Measurements from ENCODE around the gene TLE7.

Gene TLE7

GRCh38 chr16:71426069-71426879 is 15.6 kb downstream of the TLE7 start (continued):
- TF ChIP-seq, protein P1, sequence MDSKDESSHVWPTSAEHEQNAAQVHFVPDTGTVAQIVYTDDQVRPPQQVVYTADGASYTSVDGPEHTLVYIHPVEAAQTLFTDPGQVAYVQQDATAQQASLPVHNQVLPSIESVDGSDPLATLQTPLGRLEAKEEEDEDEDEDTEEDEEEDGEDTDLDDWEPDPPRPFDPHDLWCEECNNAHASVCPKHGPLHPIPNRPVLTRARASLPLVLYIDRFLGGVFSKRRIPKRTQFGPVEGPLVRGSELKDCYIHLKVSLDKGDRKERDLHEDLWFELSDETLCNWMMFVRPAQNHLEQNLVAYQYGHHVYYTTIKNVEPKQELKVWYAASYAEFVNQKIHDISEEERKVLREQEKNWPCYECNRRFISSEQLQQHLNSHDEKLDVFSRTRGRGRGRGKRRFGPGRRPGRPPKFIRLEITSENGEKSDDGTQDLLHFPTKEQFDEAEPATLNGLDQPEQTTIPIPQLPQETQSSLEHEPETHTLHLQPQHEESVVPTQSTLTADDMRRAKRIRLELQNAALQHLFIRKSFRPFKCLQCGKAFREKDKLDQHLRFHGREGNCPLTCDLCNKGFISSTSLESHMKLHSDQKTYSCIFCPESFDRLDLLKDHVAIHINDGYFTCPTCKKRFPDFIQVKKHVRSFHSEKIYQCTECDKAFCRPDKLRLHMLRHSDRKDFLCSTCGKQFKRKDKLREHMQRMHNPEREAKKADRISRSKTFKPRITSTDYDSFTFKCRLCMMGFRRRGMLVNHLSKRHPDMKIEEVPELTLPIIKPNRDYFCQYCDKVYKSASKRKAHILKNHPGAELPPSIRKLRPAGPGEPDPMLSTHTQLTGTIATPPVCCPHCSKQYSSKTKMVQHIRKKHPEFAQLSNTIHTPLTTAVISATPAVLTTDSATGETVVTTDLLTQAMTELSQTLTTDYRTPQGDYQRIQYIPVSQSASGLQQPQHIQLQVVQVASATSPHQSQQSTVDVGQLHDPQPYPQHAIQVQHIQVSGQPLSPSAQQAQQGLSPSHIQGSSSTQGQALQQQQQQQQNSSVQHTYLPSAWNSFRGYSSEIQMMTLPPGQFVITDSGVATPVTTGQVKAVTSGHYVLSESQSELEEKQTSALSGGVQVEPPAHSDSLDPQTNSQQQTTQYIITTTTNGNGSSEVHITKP (tag by site-specific recombination; IDR thresholded peaks at IDR 0.05) = peak; percentile 98
- no peak for TF ChIP-seq ZNF830 (tag by site-specific recombination; IDR thresholded peaks at IDR 0.05; ENCODE audit: low read depth)
- TF ChIP-seq, protein P2, sequence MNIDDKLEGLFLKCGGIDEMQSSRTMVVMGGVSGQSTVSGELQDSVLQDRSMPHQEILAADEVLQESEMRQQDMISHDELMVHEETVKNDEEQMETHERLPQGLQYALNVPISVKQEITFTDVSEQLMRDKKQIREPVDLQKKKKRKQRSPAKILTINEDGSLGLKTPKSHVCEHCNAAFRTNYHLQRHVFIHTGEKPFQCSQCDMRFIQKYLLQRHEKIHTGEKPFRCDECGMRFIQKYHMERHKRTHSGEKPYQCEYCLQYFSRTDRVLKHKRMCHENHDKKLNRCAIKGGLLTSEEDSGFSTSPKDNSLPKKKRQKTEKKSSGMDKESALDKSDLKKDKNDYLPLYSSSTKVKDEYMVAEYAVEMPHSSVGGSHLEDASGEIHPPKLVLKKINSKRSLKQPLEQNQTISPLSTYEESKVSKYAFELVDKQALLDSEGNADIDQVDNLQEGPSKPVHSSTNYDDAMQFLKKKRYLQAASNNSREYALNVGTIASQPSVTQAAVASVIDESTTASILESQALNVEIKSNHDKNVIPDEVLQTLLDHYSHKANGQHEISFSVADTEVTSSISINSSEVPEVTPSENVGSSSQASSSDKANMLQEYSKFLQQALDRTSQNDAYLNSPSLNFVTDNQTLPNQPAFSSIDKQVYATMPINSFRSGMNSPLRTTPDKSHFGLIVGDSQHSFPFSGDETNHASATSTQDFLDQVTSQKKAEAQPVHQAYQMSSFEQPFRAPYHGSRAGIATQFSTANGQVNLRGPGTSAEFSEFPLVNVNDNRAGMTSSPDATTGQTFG (tag by site-specific recombination; IDR thresholded peaks at IDR 0.05; ENCODE audit: borderline replicate concordance) = peak; percentile 73; the same call in 1 of the 2 replicates
- peak; percentile 60 for TF ChIP-seq SP3 (tag by site-specific recombination; IDR thresholded peaks at IDR 0.05)
- TF ChIP-seq ZBTB48 (tag by site-specific recombination; IDR thresholded peaks at IDR 0.05) = peak; percentile 73
- no peak for TF ChIP-seq MYNN (tag by site-specific recombination; IDR thresholded peaks at IDR 0.05; ENCODE audit: borderline replicate concordance)
- no peak for TF ChIP-seq ZNF23 (tag by site-specific recombination; IDR thresholded peaks at IDR 0.05; ENCODE audit: borderline replicate concordance)
- no peak for TF ChIP-seq ZNF48 (tag by site-specific recombination; IDR thresholded peaks at IDR 0.05)
- TF ChIP-seq, protein P3, sequence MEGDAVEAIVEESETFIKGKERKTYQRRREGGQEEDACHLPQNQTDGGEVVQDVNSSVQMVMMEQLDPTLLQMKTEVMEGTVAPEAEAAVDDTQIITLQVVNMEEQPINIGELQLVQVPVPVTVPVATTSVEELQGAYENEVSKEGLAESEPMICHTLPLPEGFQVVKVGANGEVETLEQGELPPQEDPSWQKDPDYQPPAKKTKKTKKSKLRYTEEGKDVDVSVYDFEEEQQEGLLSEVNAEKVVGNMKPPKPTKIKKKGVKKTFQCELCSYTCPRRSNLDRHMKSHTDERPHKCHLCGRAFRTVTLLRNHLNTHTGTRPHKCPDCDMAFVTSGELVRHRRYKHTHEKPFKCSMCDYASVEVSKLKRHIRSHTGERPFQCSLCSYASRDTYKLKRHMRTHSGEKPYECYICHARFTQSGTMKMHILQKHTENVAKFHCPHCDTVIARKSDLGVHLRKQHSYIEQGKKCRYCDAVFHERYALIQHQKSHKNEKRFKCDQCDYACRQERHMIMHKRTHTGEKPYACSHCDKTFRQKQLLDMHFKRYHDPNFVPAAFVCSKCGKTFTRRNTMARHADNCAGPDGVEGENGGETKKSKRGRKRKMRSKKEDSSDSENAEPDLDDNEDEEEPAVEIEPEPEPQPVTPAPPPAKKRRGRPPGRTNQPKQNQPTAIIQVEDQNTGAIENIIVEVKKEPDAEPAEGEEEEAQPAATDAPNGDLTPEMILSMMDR (tag by site-specific recombination; IDR thresholded peaks at IDR 0.05) = 0 out of 2 replicates have a peak, but pooled peaks have one; percentile 17
- peak; percentile 96 for TF ChIP-seq ZNF335 (tag by site-specific recombination; conservative IDR thresholded peaks at IDR 0.05)
- no peak for TF ChIP-seq ZNF140 (tag by site-specific recombination; IDR thresholded peaks at IDR 0.05)
- no peak for TF ChIP-seq ZNF529 (tag by site-specific recombination; IDR thresholded peaks at IDR 0.05; ENCODE audit: insufficient replicate concordance)
- TF ChIP-seq ZNF473 (tag by site-specific recombination; IDR thresholded peaks at IDR 0.05) = no peak
- TF ChIP-seq ZNF394 (tag by site-specific recombination; IDR thresholded peaks at IDR 0.05; ENCODE audit: borderline replicate concordance) = no peak; the same call in 1 of the 2 replicates
- peak; percentile 91 for TF ChIP-seq ZNF501 (tag by site-specific recombination; IDR thresholded peaks at IDR 0.05)
- TF ChIP-seq SETDB1 (IDR thresholded peaks at IDR 0.05; ENCODE audit: insufficient read length, low read length) = no peak
- no peak for TF ChIP-seq WT1 (tag by site-specific recombination; IDR thresholded peaks at IDR 0.05)
- peak; percentile 76; the same call in 1 of the 2 replicates for TF ChIP-seq ZNF792 (tag by site-specific recombination; IDR thresholded peaks at IDR 0.05)
- peak; percentile 96 for TF ChIP-seq ZNF10 (tag by site-specific recombination; IDR thresholded peaks at IDR 0.05)
- TF ChIP-seq ZNF26 (tag by site-specific recombination; IDR thresholded peaks at IDR 0.05) = no peak
- TF ChIP-seq BCL11A (tag by site-specific recombination; IDR thresholded peaks at IDR 0.05; ENCODE audit: low read depth) = peak; percentile 99
- TF ChIP-seq ZNF239 (tag by site-specific recombination; IDR thresholded peaks at IDR 0.05) = peak; percentile 68; the same call in 1 of the 2 replicates
- TF ChIP-seq ZNF112 (tag by site-specific recombination; IDR thresholded peaks at IDR 0.05) = no peak
- TF ChIP-seq, protein P4, sequence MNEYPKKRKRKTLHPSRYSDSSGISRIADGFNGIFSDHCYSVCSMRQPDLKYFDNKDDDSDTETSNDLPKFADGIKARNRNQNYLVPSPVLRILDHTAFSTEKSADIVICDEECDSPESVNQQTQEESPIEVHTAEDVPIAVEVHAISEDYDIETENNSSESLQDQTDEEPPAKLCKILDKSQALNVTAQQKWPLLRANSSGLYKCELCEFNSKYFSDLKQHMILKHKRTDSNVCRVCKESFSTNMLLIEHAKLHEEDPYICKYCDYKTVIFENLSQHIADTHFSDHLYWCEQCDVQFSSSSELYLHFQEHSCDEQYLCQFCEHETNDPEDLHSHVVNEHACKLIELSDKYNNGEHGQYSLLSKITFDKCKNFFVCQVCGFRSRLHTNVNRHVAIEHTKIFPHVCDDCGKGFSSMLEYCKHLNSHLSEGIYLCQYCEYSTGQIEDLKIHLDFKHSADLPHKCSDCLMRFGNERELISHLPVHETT (tag by site-specific recombination; IDR thresholded peaks at IDR 0.05) = peak; percentile 73; the same call in 1 of the 2 replicates
- TF ChIP-seq ZNF768 (tag by site-specific recombination; IDR thresholded peaks at IDR 0.05) = peak; percentile 100
- TF ChIP-seq YY2 (tag by site-specific recombination; IDR thresholded peaks at IDR 0.05) = peak; percentile 54
- no peak for TF ChIP-seq RBAK (tag by site-specific recombination; IDR thresholded peaks at IDR 0.05)
- peak; percentile 63; the same call in 1 of the 2 replicates for TF ChIP-seq ZSCAN16 (tag by site-specific recombination; IDR thresholded peaks at IDR 0.05)
- peak; percentile 70; the same call in 1 of the 2 replicates for TF ChIP-seq KLF7 (tag by site-specific recombination; IDR thresholded peaks at IDR 0.05; ENCODE audit: borderline replicate concordance)

Measured in HEK293 (cell line).